ENCODE data around the gene ZDHHC11B.
A peak's percentile ranks its signal among the peaks of the same experiment; 100 is the strongest.
"Not testable (repeated sequence)": the region's sequence is repeated elsewhere in the genome, so short reads cannot be mapped to it uniquely, and the experiment has no call there.

ZDHHC11B gene

GRCh38 chr5:693271-694041, 91.1 kb downstream of the ZDHHC11B start, which contains the start of gene TPPP:
Gene TPPP (minus strand): TSS chr5:693352. CDS start chr5:678060, 15,292 bp downstream.
- intact Hi-C loops (cut with DNase I) = loop anchor here (2.0 kb wide), 1 partner anchor 91 kb away; the partner anchor contains the start of gene ZDHHC11B
- peak; percentile 78 to 100 (median 93) for DNase-seq

- peak in 2 of 10 donors; percentile 79 to 89 for DNase-seq
- intact Hi-C loops (cut with DNase I) = loop anchor here (2.0 kb wide), 1 partner anchor 92 kb away; the partner anchor contains the start of gene ZDHHC11B
Observed at GRCh38 chr5:692529-693041, 91.9 kb downstream of the ZDHHC11B start.

GRCh38 chr5:691817-692528, 92.6 kb downstream of the ZDHHC11B start:
- DNase-seq = no peak
- intact Hi-C loops (cut with DNase I) = loop anchor here (2.0 kb wide), 1 partner anchor 93 kb away; the partner anchor contains the start of gene ZDHHC11B

- intact Hi-C loops (cut with DNase I) = not testable (repeated sequence)
- DNase-seq = peak in 2 of 10 donors; percentile 30 to 86
Observed at GRCh38 chr5:691049-691448, 93.5 kb downstream of the ZDHHC11B start.

GRCh38 chr5:690293-690692, 94.2 kb downstream of the ZDHHC11B start:
- DNase-seq; intact Hi-C loops (cut with DNase I): not testable (repeated sequence)

GRCh38 chr5:688348-689010, 96.0 kb downstream of the ZDHHC11B start:
- intact Hi-C loops (cut with DNase I) = not testable (repeated sequence)
- peak in 2 of 10 donors; percentile 29 to 77 for DNase-seq

- intact Hi-C loops (cut with DNase I); DNase-seq: not testable (repeated sequence)
Observed at GRCh38 chr5:686936-687335, 97.6 kb downstream of the ZDHHC11B start.

- intact Hi-C loops (cut with DNase I) = not testable (repeated sequence)
- peak in 2 of 10 donors; percentile 36 to 59 for DNase-seq
Observed at GRCh38 chr5:686172-686523, 98.4 kb downstream of the ZDHHC11B start.

- DNase-seq = peak in 3 of 10 donors; percentile 54 to 74 (median 69)
- intact Hi-C loops (cut with DNase I) = no loop called here
Observed at GRCh38 chr5:685262-686171, 99.0 kb downstream of the ZDHHC11B start.

GRCh38 chr5:684751-685216, 99.7 kb downstream of the ZDHHC11B start:
- intact Hi-C loops (cut with DNase I) = no loop called here

GRCh38 chr5:683551-684481, 100.7 kb downstream of the ZDHHC11B start:
- intact Hi-C loops (cut with DNase I) = loop anchor here (1.0 kb wide), 1 partner anchor 91 kb away; no protein-coding TSS in a partner anchor
- DNase-seq = peak in 8 of 10 donors; percentile 9 to 79 (median 16)

More at GRCh38 chr5:684751-685216, 99.7 kb downstream of the ZDHHC11B start:
- DNase-seq = peak in 3 of 10 donors; percentile 57 to 80 (median 59)

GRCh38 chr5:682651-683358, 101.7 kb downstream of the ZDHHC11B start:
- intact Hi-C loops (cut with DNase I) = loop anchor here (1.0 kb wide), 1 partner anchor 92 kb away; no protein-coding TSS in a partner anchor
- peak in 8 of 10 donors; percentile 10 to 90 (median 36) for DNase-seq

GRCh38 chr5:682216-682615, 102.3 kb downstream of the ZDHHC11B start:
- peak in 3 of 10 donors; percentile 12 to 69 (median 48) for DNase-seq
- intact Hi-C loops (cut with DNase I) = not testable (repeated sequence)

GRCh38 chr5:681317-682191, 103.0 kb downstream of the ZDHHC11B start:
- DNase-seq = peak in 3 of 10 donors; percentile 41 to 76 (median 52)
- intact Hi-C loops (cut with DNase I) = not testable (repeated sequence)

- intact Hi-C loops (cut with DNase I) = not testable (repeated sequence)
- peak in 2 of 10 donors; percentile 49 to 76 for DNase-seq
Observed at GRCh38 chr5:680836-681235, 103.7 kb downstream of the ZDHHC11B start.

- peak in 3 of 10 donors; percentile 34 to 63 (median 62) for DNase-seq
- intact Hi-C loops (cut with DNase I) = not testable (repeated sequence)
Observed at GRCh38 chr5:680118-680795, 104.3 kb downstream of the ZDHHC11B start.
